Measurements from ENCODE around the gene OR5M11.

OR5M11 gene

DNA sequence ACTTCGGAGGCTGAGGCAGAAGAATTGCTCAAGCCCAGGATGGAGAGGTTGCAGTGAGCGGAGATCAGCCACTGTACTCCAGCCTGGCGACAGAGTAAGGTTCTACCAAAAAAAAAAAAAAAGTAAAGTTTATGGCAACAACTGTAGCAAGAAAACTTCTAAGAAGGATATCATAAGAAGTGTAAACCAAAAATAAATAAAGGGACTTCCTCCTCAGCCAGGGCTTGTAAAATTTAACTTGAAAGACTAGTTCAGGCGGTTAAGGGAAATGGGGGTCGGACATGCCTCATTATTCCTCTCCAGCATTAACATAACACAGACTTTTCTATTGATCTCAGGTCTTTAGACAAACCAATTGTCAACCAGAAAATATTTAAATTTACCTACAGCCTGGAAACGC is 2.5 kb upstream of the OR5M11 start:
- Histone ChIP-seq H3K9me2 (replicated peaks; ENCODE audit: control insufficient read depth, low read length) (no peaks in the 10 kb centered on the region), H3K4me1 (ENCODE audit: control insufficient read depth, low read length) (no peaks in the 10 kb centered on the region), H3K9me3 (ENCODE audit: control insufficient read depth, insufficient read depth, low read length) (no peaks in the 10 kb centered on the region), H4K20me1 (ENCODE audit: control insufficient read depth, insufficient read depth, low read depth, low read length) (no peaks in the 10 kb centered on the region), H3F3A (ENCODE audit: control insufficient read depth, insufficient read depth) (no peaks in the 10 kb centered on the region), H3K4me3 (ENCODE audit: low read length) (no peak overlapping the region), H3K79me2 (ENCODE audit: control insufficient read depth, low read length) (no peaks in the 10 kb centered on the region), H3K27ac (ENCODE audit: low read depth, low read length) (no peak overlapping the region), H3K27me3 (ENCODE audit: control insufficient read depth, low read length) (no peaks in the 10 kb centered on the region), H3K4me2 (ENCODE audit: low read length) (no peak overlapping the region), H3K36me3 (ENCODE audit: control insufficient read depth, low read length) (no peaks in the 10 kb centered on the region)
- TF ChIP-seq CTCF (IDR thresholded peaks at IDR 0.05; ENCODE audit: low read depth, low read length, poor library complexity, severe bottlenecking) = no peak
- no peak for TF ChIP-seq EZH2phosphoT487 (IDR thresholded peaks at IDR 0.05; ENCODE audit: borderline replicate concordance, low read length)

GRCh38 chr11:56543739-56544138 is 682 bp upstream of the OR5M11 start:
- Histone ChIP-seq H3K79me2 (ENCODE audit: control insufficient read depth, low read length) (no peaks in the 10 kb centered on the region), H3K27me3 (ENCODE audit: control insufficient read depth, low read length) (no peaks in the 10 kb centered on the region), H3K9me3 (ENCODE audit: control insufficient read depth, insufficient read depth, low read length) (no peaks in the 10 kb centered on the region), H4K20me1 (ENCODE audit: control insufficient read depth, insufficient read depth, low read depth, low read length) (no peaks in the 10 kb centered on the region), H3K36me3 (ENCODE audit: control insufficient read depth, low read length) (no peaks in the 10 kb centered on the region), H3K4me2 (ENCODE audit: low read length) (no peak overlapping the region), H3K27ac (ENCODE audit: low read depth, low read length) (no peak overlapping the region), H3F3A (ENCODE audit: control insufficient read depth, insufficient read depth) (no peaks in the 10 kb centered on the region), H3K4me1 (ENCODE audit: control insufficient read depth, low read length) (no peaks in the 10 kb centered on the region), H3K4me3 (ENCODE audit: low read length) (no peak overlapping the region), H3K9me2 (replicated peaks; ENCODE audit: control insufficient read depth, low read length) (no peaks in the 10 kb centered on the region)
- no peak for TF ChIP-seq EZH2phosphoT487 (IDR thresholded peaks at IDR 0.05; ENCODE audit: borderline replicate concordance, low read length)

GRCh38 chr11:56533054-56533740 is 9.9 kb downstream of the OR5M11 start:
- H3K9me2 ChIP-seq (replicated peaks; ENCODE audit: control insufficient read depth, low read length) = no peaks in the 10 kb centered on the region
- H3K27ac ChIP-seq (ENCODE audit: low read depth, low read length) = no peak overlapping the region
- no peak overlapping the region for H3K4me2 ChIP-seq (ENCODE audit: low read length)
- H3K4me3 ChIP-seq (ENCODE audit: low read length) = no peak overlapping the region
- H3K4me1 ChIP-seq (ENCODE audit: control insufficient read depth, low read length) = no peaks in the 10 kb centered on the region
- no peaks in the 10 kb centered on the region for H3K27me3 ChIP-seq (ENCODE audit: control insufficient read depth, low read length)
- no peaks in the 10 kb centered on the region for H3K9me3 ChIP-seq (ENCODE audit: control insufficient read depth, insufficient read depth, low read length)
- H3K36me3 ChIP-seq (ENCODE audit: control insufficient read depth, low read length) = no peaks in the 10 kb centered on the region
- no peaks in the 10 kb centered on the region for H4K20me1 ChIP-seq (ENCODE audit: control insufficient read depth, insufficient read depth, low read depth, low read length)
- no peaks in the 10 kb centered on the region for H3K79me2 ChIP-seq (ENCODE audit: control insufficient read depth, low read length)
- H3F3A ChIP-seq (ENCODE audit: control insufficient read depth, insufficient read depth) = no peaks in the 10 kb centered on the region
- TF ChIP-seq EZH2phosphoT487 (IDR thresholded peaks at IDR 0.05; ENCODE audit: borderline replicate concordance, low read length) (no peak), CTCF (IDR thresholded peaks at IDR 0.05; ENCODE audit: low read depth, low read length, poor library complexity, severe bottlenecking) (no peak)

GRCh38 chr11:56531856-56532255 is 11.2 kb downstream of the OR5M11 start:
- Histone ChIP-seq H3F3A (ENCODE audit: control insufficient read depth, insufficient read depth) (no peaks in the 10 kb centered on the region), H3K36me3 (ENCODE audit: control insufficient read depth, low read length) (no peaks in the 10 kb centered on the region), H3K4me1 (ENCODE audit: control insufficient read depth, low read length) (no peaks in the 10 kb centered on the region), H3K9me3 (ENCODE audit: control insufficient read depth, insufficient read depth, low read length) (no peaks in the 10 kb centered on the region), H3K9me2 (replicated peaks; ENCODE audit: control insufficient read depth, low read length) (no peaks in the 10 kb centered on the region), H3K4me2 (ENCODE audit: low read length) (no peak overlapping the region), H3K4me3 (ENCODE audit: low read length) (no peak overlapping the region), H3K27ac (ENCODE audit: low read depth, low read length) (no peak overlapping the region), H3K27me3 (ENCODE audit: control insufficient read depth, low read length) (no peaks in the 10 kb centered on the region), H3K79me2 (ENCODE audit: control insufficient read depth, low read length) (no peaks in the 10 kb centered on the region), H4K20me1 (ENCODE audit: control insufficient read depth, insufficient read depth, low read depth, low read length) (no peaks in the 10 kb centered on the region)
- TF ChIP-seq CTCF (IDR thresholded peaks at IDR 0.05; ENCODE audit: low read depth, low read length, poor library complexity, severe bottlenecking) = no peak
- no peak for TF ChIP-seq EZH2phosphoT487 (IDR thresholded peaks at IDR 0.05; ENCODE audit: borderline replicate concordance, low read length)
